HFF-Myc (cell line): Measurements from ENCODE around the gene NLRP12.
A peak's percentile ranks its signal among the peaks of the same experiment; 100 is the strongest.

ENCODE experiments used
- DNase-seq: peaks from one replicate; pipeline ENCODE4 v3.0.0-alpha.2; 2011; ENCODE audit warnings: low read depth; ENCODE audit errors: extremely low read depth
- H3K4me3 ChIP-seq: replicated peaks from 2 replicates; pipeline ENCODE4 v1.5.1; 2011; ENCODE audit warnings: low read depth, mild to moderate bottlenecking, control low read depth, low read length
- CTCF ChIP-seq: IDR thresholded peaks from 2 replicates; pipeline ENCODE4 v1.5.1; 2012; ENCODE audit warnings: mild to moderate bottlenecking, low read depth, low read length, control low read depth; ENCODE audit errors: missing control alignments

NLRP12 gene

GRCh38 chr19:53868091-53868891 is 44.2 kb upstream of the NLRP12 start:
- no peak for TF ChIP-seq CTCF
- peak overlapping the region; percentile 59 for H3K4me3 ChIP-seq
- DNase-seq = no peak

- no peak for TF ChIP-seq CTCF
- peak within 1 kb of the TSS; percentile 59 for H3K4me3 ChIP-seq
- DNase-seq = peak; percentile 97
Observed at GRCh38 chr19:53867225-53868090, 43.3 kb upstream of the NLRP12 start, which contains the start of gene MYADM. Gene MYADM (plus strand): TSS chr19:53867883. CDS start chr19:53873530, 5,647 bp downstream.

- no peak for DNase-seq
- peak overlapping the region; percentile 44 for H3K4me3 ChIP-seq
- no peak for TF ChIP-seq CTCF
Observed at GRCh38 chr19:53866865-53867224, 42.7 kb upstream of the NLRP12 start.

GRCh38 chr19:53865918-53866864 is 42.1 kb upstream of the NLRP12 start:
- TF ChIP-seq CTCF = no peak
- no peak for DNase-seq
- peak overlapping the region; percentile 44 for H3K4me3 ChIP-seq

- H3K4me3 ChIP-seq = peak overlapping the region; percentile 44
- no peak for TF ChIP-seq CTCF
- DNase-seq = no peak
Observed at GRCh38 chr19:53865523-53865917, 41.4 kb upstream of the NLRP12 start.

- no peak for DNase-seq
- H3K4me3 ChIP-seq = no peak overlapping the region
- TF ChIP-seq CTCF = no peak
Observed at GRCh38 chr19:53864308-53864836, 40.3 kb upstream of the NLRP12 start.
